Left lung (tissue), 10 donors: ENCODE data around the gene PTPRN2. TPM values are rescaled to one million over a fixed set of nuclear protein-coding genes. Genes with fewer than 3 reads are reported as not detected.

Source experiments
- ATAC-seq: fragments of 200-7000 bp; cut with Tn5 transposase; one replicate; pipeline ENCODE4 v1.9.1; 2020; ENCODE audit warnings: moderate library complexity
- DNase-seq, 4 donors: peaks; one replicate each; pipeline ENCODE4 v3.0.0-alpha.2; 2013 to 2020
- H3K27ac ChIP-seq, 2 donors: fragments of 200-600 bp; sonication (generic) in 1 of 2; one replicate each; pipeline versions ENCODE4 v1.5.0 to v1.8.0; 2020 to 2021
- H3K27me3 ChIP-seq, 2 donors: fragments of 200-600 bp; sonication (generic) in 1 of 2; one replicate each; pipeline versions ENCODE4 v1.5.0 to v1.8.0; 2020 to 2021
- H3K36me3 ChIP-seq, 2 donors: fragments of 200-600 bp; sonication (generic) in 1 of 2; one replicate each; pipeline versions ENCODE4 v1.5.0 to v1.8.0; 2020 to 2021
- H3K4me1 ChIP-seq, 2 donors: fragments of 200-600 bp; one replicate each; pipeline ENCODE4 v1.8.0; 2021
- H3K4me3 ChIP-seq, 2 donors: fragments of 200-600 bp; sonication (generic) in 1 of 2; one replicate each; pipeline versions ENCODE4 v1.5.0 to v1.8.0; 2020 to 2021; ENCODE audit warnings: mild to moderate bottlenecking in 1 of 2
- H3K9me3 ChIP-seq, 2 donors: fragments of 200-600 bp; sonication (generic) in 1 of 2; one replicate each; pipeline versions ENCODE4 v1.5.0 to v1.8.0; 2020 to 2021
- intact Hi-C, 2 donors: fragments of 100-400 bp; cut with DNase I; formaldehyde crosslinking; loops; one replicate each; pipeline versions ENCODE4 v1.11.2 to v1.14.2; 2022
- polyA plus RNA-seq, 6 donors: library from polyadenylated mRNA; unstranded; fragments of 120-200 nt; gene quantifications; one replicate each; pipeline ENCODE4 v1.2.1, GENCODE V29; 2013; ENCODE audit not compliant: insufficient read length in 6 of 6
- total RNA-seq, 2 donors: library from RNA; stranded (reverse); fragmentation: NEBNext Ultra II Directional; extraction: Animal tissue kit (Norgen Biotek cat#: 25700); gene quantifications; one replicate each; pipeline ENCODE4 v1.2.1, GENCODE V29; 2021
- TF ChIP-seq, protein P1 (sequence below), 2 donors: fragments of 200-600 bp; sonication (generic) in 1 of 2; IDR thresholded peaks; one replicate each; pipeline versions ENCODE4 v1.5.0 to v1.8.0; 2021; ENCODE audit warnings: antibody characterized with exemption in 2 of 2
- donor health status: DM: no; HTN: yes; CAD: no.
- donor health status: DM: no; HTN: no; CAD: no.

PTPRN2 gene
- total and polyA plus RNA-seq, 8 donors, result 4.0 to 7.8 (median 6.8) TPM

DNA sequence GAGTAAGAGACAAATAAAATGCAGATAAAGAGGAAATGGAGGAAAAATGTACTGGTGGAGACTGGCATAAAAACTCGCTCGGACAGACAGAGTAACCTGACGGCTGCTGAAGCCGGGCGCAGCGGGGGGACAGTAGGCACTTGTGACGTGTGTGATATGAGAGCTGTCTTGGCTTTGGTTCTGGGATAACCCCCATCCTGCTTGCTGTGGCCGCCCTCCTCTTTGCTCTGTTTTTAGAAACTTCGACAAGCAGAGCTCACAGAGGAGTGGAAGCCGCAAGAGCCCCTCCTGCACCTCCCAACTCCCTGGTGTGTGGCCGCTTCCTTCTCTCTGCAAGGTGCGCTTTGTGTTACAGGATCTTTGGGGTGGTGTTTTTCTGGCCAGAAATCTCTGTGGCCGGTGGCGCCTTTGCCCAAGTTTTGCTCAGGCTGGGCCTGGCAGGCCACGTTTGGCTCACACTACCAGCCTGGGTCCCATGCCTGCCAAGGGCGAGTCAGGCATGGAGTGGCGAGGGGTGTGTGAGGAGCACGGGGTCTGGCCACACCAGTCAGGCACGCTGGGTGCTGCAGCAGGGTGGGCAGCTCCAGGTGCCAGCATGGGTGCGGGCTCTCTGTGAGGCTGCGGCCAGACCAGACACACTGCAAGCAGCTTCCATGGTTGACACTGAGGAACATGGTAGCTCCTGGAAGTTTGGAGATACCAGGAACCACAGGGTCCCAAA is 982.8 kb downstream of the PTPRN2 start:
- intact Hi-C loops, result no loop called here
- H3K4me3 ChIP-seq, result no peak overlapping the region
- H3K27me3 ChIP-seq, result peaks cover 0 to 30% of the 10 kb centered on the region in 2 donors
- no peaks in the 10 kb centered on the region for H3K36me3 ChIP-seq
- H3K4me1 ChIP-seq, result no peaks in the 10 kb centered on the region
- no peak for ATAC-seq
- H3K27ac ChIP-seq, result no peak overlapping the region
- DNase-seq, result no peak
- no peaks in the 10 kb centered on the region for H3K9me3 ChIP-seq
- TF ChIP-seq, protein P1, sequence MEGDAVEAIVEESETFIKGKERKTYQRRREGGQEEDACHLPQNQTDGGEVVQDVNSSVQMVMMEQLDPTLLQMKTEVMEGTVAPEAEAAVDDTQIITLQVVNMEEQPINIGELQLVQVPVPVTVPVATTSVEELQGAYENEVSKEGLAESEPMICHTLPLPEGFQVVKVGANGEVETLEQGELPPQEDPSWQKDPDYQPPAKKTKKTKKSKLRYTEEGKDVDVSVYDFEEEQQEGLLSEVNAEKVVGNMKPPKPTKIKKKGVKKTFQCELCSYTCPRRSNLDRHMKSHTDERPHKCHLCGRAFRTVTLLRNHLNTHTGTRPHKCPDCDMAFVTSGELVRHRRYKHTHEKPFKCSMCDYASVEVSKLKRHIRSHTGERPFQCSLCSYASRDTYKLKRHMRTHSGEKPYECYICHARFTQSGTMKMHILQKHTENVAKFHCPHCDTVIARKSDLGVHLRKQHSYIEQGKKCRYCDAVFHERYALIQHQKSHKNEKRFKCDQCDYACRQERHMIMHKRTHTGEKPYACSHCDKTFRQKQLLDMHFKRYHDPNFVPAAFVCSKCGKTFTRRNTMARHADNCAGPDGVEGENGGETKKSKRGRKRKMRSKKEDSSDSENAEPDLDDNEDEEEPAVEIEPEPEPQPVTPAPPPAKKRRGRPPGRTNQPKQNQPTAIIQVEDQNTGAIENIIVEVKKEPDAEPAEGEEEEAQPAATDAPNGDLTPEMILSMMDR (IDR thresholded peaks at IDR 0.05), result no peak

DNA sequence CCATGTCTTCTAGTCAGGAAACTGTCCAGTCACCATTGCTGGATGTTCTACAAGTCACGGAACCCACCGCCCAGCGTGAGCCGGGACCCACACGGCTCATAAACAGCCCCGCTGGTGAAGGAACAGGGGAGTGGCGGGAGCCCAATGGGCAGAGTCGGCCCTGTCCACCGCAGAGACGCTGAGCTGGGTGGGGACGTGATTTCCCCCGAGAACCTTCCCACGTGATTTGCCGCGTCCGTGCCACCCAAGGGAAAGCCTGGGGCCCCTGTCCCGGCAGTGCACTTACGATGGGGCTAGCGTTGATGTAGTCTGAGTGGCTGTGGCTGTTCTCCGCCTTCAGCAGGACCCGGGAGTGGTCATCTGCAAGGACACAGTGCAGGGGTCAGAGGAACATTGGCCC is 983.9 kb downstream of the PTPRN2 start:
- no peaks in the 10 kb centered on the region for H3K4me1 ChIP-seq
- ATAC-seq, result no peak
- H3K36me3 ChIP-seq, result no peaks in the 10 kb centered on the region
- H3K4me3 ChIP-seq, result no peak overlapping the region
- no peaks in the 10 kb centered on the region for H3K9me3 ChIP-seq
- TF ChIP-seq, protein P1 (IDR thresholded peaks at IDR 0.05), result no peak
- peaks cover 0 to 30% of the 10 kb centered on the region in 2 donors for H3K27me3 ChIP-seq
- no peak for DNase-seq
- H3K27ac ChIP-seq, result no peak overlapping the region
- intact Hi-C loops, result no loop called here

DNA sequence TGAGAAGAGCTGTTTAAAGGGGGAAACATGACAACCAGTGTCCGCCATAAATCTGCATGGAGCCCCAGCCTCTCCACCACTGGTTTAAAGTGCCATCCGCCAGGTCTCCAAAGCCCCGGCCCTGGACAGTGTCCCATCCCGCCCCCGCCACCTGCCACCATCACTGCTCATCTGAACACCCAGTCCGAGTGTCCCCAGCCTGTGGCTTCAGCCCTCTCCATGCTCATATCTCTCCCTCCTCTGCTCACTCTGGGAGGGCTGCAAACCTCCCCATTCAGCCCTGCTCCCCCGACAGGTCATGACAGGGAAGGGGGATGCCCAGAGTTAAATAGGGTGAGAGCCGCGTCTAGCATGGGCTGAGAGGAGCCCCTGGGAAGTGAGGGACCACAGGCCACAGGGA is 984.6 kb downstream of the PTPRN2 start:
- intact Hi-C loops, result no loop called here
- H3K27me3 ChIP-seq, result peaks cover 0 to 30% of the 10 kb centered on the region in 2 donors
- no peaks in the 10 kb centered on the region for H3K4me1 ChIP-seq
- H3K36me3 ChIP-seq, result no peaks in the 10 kb centered on the region
- no peaks in the 10 kb centered on the region for H3K9me3 ChIP-seq
- TF ChIP-seq, protein P1 (IDR thresholded peaks at IDR 0.05), result no peak
- no peak overlapping the region for H3K4me3 ChIP-seq
- ATAC-seq (no peak), DNase-seq (peak in 1 of 4 donors; percentile 2)
- no peak overlapping the region for H3K27ac ChIP-seq

DNA sequence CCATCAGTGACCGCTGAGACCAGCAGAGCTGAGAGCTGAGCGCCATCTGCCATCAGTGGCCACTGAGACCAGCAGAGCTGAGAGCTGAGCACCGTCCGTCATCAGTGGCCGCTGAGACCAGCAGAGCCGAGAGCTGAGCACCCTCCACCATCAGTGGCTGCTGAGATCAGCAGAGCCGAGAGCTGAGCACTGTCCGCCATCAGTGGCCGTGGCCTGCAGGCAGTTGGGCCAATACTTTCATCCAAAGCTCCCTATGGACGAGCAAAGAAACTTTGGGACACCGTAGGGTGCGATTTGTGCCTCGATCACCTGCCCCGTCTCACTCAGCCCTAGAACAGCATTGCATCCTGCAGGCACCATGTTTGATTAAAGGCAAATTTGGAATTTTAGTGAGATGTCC is 985.0 kb downstream of the PTPRN2 start:
- peaks cover 0 to 30% of the 10 kb centered on the region in 2 donors for H3K27me3 ChIP-seq
- H3K9me3 ChIP-seq, result no peaks in the 10 kb centered on the region
- TF ChIP-seq, protein P1 (IDR thresholded peaks at IDR 0.05), result no peak
- H3K4me3 ChIP-seq, result no peak overlapping the region
- intact Hi-C loops, result no loop called here
- ATAC-seq, result no peak
- H3K27ac ChIP-seq, result no peak overlapping the region
- H3K36me3 ChIP-seq, result no peaks in the 10 kb centered on the region
- H3K4me1 ChIP-seq, result no peaks in the 10 kb centered on the region
- no peak for DNase-seq

DNA sequence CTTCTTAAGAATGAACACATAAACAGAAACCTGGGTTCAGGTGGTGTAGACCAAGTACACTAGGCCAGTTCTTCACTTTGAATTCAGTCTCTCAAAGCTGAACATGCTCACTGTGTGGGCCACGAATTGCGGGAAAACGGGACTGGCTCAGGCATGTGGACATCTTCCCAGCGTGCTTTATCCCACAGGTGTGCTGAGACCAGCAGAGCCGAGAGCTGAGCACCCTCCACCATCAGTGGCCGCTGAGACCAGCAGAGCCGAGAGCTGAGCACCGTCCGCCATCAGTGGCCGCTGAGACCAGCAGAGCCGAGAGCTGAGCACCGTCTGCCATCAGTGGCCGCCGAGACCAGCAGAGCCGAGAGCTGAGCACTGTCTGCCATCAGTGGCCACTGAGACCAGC is 985.5 kb downstream of the PTPRN2 start:
- H3K9me3 ChIP-seq, result no peaks in the 10 kb centered on the region
- H3K4me3 ChIP-seq, result no peak overlapping the region
- peaks cover 0 to 30% of the 10 kb centered on the region in 2 donors for H3K27me3 ChIP-seq
- ATAC-seq (no peak), DNase-seq (no peak)
- no peaks in the 10 kb centered on the region for H3K36me3 ChIP-seq
- TF ChIP-seq, protein P1 (IDR thresholded peaks at IDR 0.05), result no peak
- H3K27ac ChIP-seq, result no peak overlapping the region
- H3K4me1 ChIP-seq, result no peaks in the 10 kb centered on the region
- intact Hi-C loops, result no loop called here
